NCI-H526 treated with DMSO at 0.1 percent for 48 hours (cell line): ENCODE data around the gene CBFB.
"Not testable (repeated sequence)": the region's sequence is repeated elsewhere in the genome, so short reads cannot be mapped to it uniquely, and the experiment has no call there.

ENCODE experiments used
- DNase-seq: peaks from one replicate; lab custom pipeline; 2025; lab: John Stamatoyannopoulos, UW

CBFB gene

DNA sequence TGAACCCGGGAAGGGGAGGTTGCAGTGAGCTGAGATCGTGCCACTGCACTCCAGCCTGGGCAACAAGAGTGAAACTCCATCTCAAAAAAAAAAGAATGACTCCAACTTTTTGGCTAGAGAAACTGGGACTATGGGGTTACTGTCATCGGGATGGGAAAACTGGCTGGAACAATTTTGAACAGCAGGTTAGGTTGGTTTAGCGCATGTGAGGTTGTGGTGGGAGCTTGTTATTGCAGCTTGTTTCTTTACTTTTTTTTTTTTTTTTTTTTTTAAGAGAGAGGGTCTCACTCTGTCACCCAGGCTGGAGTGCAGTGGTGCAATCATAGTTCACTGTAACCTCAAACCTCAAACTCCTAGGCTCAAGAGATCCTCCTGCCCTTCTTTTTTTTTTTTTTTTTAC, 12.6 kb downstream of the CBFB start:
- not testable (repeated sequence) for DNase-seq

DNA sequence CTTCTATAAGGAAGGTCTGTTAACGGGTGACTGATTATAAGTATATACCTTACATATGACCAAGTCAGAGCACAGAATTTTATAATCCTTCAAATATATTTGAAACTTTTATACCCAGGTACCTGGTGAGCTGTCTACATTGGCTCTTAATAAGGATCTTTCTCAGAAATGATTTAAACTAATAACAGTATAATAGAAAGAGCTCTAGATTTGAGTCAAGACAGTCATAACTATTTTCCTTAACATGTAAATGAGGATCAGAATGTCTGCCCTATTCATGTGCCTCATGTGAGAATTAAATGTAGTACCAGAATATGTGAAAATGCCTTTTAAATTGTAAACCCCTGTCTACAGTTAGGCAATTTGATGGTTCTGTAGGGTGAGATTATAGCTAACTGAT, 14.5 kb downstream of the CBFB start:
- DNase-seq, result no peak

GRCh38 chr16:67050796-67051195, 21.8 kb downstream of the CBFB start:
- DNase-seq, result no peak

DNA sequence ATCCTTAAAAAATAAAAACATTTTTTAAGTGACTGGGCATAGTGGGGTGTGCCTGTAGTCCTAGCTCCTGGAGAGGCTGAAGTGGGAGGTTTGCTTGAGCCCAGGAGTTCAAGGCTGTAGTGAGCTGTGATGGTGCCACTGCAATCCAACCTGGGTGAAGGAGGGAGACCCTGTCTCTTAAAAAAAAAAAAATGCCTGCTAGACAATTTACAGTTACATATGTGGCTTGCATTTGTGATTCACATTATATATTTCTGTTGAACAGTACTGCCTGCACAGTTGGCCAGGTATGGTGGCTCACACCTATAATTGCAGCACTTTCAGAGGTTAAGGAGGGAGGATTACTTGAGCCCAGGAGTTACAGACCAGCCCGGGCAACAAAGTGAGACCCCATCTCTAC, 23.4 kb downstream of the CBFB start:
- no peak for DNase-seq

DNA sequence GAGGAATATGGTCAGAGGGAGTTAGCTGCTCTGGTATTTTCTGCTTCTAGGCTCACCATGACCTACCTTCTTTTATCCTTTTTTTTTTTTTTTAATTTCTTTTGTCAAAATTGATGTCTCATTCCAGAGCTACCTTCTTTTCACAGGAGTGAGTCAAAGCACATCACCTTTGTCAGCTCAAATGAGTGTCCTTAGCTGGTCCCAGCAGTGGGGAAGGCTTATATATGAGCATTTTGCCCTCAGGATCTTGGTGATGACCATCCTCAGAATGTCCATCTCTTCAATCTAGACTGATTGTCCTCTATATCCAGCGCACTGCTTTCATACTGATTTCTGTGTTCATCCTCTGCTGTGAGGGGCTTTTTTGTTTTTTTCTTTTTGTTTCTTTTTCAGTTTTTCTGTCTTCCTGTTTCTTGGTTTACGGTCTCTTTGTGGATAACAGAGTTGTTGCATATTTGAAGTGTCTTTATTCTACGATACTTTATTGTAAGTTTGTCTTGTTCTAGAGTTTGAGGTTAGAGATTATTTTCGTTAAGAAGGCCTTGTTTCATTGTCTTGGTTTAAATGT, 24.9 kb downstream of the CBFB start:
- no peak for DNase-seq

DNA sequence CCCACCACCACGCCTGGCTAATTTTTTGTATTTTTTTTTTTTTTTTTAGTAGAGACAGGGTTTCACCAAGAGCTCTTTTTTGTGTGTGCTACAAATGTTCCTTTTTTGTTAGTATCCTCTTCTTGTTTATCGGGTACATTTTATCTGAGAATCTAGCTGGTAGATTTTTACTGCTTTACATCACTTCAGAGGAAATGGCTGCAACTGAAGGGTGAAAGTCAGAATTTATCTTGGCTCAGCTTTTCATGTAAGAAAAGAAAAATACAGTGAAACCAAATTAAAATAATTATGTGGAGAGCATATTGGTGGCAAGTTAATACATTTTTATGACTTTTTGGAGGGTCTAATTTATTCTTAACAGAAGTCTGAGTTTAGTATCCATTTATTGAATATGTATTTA, 26.0 kb downstream of the CBFB start:
- DNase-seq, result no peak

GRCh38 chr16:67055712-67056487, 27.0 kb downstream of the CBFB start:
- no peak for DNase-seq

- no peak for DNase-seq
These were observed 34.1 kb downstream of the CBFB start for GRCh38 chr16:67063008-67063407.

GRCh38 chr16:67068212-67068753, 39.3 kb downstream of the CBFB start:
- no peak for DNase-seq

DNA sequence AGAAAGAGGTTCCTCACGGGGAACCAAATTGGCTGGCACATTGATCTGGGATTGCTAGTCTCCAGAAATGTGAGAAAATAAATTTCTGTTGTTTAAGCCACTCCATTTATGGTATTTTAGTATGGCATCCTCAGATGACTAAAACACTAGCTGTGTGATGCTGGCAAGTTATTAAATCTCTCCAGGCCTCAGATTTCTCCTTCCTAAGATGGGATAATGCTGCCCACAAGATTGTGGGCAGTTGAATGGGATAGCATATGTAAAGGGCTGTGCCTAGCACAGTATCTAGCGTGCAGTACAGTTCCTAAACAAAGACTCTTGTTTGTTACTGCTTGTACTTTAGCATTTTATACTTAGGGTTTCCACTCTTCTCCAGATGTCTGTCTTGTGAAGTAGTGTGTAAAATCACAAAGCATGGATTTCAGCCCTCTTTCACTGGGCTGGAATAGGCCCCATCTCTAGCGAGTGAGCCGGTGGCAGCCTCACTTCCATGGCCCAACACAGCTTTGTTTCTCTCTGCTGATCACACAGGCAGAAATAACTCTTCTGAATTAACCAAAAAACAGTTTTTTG, 42.6 kb downstream of the CBFB start:
- no peak for DNase-seq

DNA sequence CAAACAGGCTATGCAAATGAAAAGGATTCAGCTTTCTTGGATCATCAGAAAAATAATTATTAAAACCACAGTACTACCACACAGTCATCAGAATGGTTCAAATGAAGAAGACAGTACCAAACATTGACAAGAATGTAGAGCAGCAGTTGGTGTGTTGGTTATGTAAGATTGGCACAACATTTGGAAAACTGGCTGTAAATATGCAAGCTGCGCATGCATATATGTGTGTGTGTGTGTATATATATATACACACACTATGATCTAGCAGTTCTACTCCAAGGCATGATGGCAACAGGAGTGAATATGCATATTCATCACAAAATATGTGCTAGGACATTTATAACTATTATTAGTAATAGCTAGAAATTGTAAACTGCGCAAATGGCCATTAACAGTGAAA, 46.4 kb downstream of the CBFB start:
- DNase-seq, result no peak

DNA sequence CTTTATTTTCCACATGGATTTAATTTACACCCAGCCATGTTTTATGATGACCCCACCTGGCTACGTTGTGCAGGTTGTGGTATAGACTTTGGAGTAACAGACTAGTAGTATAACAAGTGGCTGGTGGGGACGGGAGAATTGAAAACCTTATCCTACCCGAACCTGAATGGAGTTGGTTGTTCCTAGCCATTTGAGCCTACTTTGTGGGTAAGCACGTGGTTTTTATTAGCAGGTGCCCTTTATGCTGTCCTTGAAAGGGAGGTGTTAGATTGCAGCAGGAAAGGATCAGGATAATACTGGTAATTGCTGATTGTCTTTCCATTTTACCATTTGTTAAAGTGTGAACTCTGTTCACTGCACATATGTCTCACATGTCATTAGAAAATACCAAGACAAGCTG, 48.9 kb downstream of the CBFB start:
- no peak for DNase-seq

- DNase-seq, result no peak
These were observed 53.2 kb downstream of the CBFB start for GRCh38 chr16:67082100-67082499.

DNA sequence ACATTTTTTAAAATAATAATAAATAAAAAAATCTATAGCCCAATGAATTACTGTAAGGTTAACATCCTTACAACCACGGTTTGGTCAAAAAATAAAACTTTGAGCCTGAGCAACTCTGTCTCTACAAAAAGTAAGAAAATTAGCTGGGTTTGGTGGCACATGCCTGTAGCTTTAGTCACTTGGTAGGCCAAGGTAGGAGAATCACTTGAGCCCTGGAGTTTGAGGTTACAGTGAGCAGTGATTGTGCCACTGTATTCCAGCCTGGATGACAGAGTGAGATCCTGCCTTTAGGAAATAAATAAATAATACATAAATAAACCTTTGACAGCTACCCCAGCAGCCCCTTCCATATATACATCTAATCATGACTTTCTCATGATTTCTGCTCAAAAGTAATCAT, 53.9 kb downstream of the CBFB start:
- DNase-seq, result no peak

DNA sequence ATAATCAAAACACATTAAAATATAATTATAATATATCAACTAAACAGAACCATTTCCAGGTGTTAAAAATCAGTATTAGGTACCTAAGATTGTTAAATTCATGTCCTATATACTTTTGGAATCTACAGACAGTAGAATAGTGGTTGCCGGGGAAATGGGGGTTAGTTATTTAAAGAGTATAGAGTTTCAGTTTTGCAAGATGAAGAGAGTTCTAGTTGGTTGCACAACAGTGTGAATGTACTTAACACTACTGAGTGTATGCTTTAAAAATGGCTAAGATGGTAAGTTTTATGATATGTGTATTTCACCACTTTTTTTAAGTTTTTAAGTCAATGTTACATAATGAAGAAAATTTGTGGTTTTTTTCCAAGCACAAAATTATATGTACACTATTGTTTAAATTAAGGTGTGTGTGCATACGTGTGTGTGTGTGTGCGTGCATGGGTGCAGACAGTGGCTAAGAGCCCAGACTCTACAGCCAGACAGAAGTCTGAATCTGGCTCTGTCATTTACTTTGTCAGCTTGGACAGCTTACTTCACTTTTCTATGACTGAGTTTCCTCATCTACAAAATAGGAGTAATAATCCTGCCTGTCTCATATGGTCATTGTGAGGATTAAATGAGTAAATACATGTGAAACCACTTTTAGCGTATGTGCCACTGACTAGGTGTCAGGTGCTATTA, 55.5 kb downstream of the CBFB start:
- DNase-seq, result no peak

DNA sequence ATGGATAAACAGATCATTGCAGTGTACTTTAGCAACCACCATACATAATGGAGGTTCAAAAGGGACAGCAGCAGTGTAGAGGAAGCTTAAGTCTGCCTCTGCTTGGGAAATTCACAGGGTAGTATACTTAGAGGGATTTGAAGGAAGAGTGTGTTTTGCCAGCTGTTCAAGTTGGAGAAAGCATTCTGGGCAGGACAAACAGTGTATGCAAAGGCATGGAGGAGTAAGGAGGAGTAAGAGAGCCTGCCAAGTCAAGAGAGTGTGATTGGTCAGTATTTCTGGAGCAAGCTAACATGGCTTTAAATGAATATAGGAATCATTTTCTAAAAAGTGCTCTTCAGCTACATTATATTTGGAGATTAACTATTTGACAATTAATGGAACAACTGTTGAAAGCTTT, 57.9 kb downstream of the CBFB start:
- no peak for DNase-seq

- DNase-seq, result no peak
These were observed 58.3 kb downstream of the CBFB start for GRCh38 chr16:67087291-67087690.

DNA sequence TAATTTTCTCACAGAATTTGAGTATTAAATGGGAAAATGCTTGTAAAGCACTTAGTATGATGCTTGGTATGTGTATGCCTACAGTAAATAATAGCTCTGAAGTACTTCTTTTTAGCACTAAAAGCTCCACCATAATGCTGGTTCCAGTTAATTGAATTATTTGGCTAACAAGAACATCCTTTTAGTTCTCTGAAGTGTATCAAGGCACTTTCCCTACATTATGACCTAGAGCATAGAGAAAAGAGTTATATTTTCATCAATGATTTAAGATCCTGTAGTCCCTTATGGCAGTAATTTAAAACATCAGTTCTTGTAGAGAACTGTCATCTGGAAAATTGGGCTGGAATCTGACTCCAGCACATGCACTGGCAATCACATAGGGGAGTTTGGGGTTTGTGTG, 58.9 kb downstream of the CBFB start:
- no peak for DNase-seq

DNA sequence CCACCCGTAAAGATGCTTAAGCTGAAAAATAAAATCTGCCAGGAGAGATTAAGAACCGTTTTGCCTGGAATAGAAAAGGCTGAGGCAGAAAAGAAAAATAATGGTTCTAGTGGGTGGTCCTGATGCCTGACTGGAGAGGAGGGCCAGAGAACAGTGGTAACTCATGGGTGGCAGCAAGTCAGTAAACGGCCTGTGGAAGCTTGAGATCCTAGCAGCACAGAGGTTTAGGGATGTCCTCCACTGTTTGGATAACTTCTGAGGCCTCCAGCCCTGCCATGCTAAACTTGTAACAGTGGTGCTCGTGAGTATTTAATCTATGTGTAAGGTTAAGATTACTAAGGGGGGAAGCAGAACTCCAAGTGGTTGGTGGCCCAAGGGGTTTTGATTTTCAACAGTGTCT, 59.6 kb downstream of the CBFB start:
- no peak for DNase-seq

DNA sequence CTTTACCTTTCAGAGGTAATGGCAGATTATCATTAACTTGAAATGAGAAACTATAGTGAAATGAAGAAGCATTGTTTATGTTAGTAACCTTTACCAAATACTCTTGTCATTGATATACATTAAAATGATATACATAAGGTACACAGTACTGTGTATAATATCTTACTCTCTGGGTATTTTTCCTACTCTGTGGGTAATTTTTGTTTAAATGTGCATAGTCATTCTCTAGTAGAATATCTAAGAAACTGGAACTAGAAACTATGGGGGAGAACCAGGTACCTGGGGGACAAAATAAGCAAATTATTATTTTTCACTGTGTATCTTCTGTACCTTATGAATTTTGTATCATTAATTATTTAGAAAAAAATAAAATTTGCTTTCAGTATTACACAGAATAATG, 60.2 kb downstream of the CBFB start:
- DNase-seq, result no peak

GRCh38 chr16:67091906-67092566, 63.1 kb downstream of the CBFB start:
- DNase-seq, result no peak

- DNase-seq, result no peak
These were observed 64.3 kb downstream of the CBFB start for GRCh38 chr16:67093098-67093726.
